ENCODE results near the gene SULT4A1. TPM values are rescaled to one million over a fixed set of nuclear protein-coding genes. Genes with fewer than 3 reads are reported as not detected.
A peak's percentile ranks its signal among the peaks of the same experiment; 100 is the strongest.
"Not testable (repeated sequence)": the region's sequence is repeated elsewhere in the genome, so short reads cannot be mapped to it uniquely, and the experiment has no call there.

Gene SULT4A1
- total RNA-seq, 2 donors from 2014 or later: 0.26 TPM; not detected in 1

DNA sequence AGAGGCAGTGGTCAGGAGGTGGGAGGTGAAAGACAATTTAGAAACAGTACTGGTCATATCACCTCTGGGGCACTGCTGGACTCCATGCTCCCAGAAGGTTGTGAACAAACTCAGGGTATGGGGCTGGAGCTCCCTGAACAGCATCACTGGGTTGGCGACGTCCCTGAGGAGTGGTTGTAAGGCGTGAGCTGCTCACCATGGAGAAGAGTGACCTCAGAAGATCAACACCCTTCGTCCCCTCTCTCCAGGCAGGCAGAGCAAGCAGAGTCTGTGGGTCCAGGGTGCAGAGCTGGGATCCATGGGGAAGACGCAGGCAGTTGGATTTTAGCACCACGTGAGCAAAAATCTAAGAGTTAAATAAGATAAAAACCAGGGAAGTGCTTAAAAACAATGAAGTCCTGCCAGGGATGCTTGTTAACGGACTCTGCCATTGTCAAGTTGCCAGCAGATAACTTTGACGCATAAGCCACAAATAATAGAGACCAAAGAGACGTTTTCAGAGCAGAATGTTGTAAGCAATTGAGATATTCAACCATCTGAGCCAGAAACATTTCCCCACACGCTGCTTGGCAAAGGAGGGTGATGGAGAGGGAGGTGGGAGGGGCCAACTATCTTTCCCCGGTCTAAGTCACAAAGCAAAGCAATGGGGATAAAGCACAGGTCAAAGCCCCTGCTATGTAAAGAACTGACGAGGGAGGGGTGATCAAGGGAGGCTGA, 15.9 kb upstream of the SULT4A1 start:
- 33 to 39% methylated on average over 9 to 12 of the region's 12 CpGs for WGBS, 2 donors
- H3K27me3 ChIP-seq: no peaks in the 10 kb centered on the region
- intact Hi-C loops (cut with DNase I): no loop called here

DNA sequence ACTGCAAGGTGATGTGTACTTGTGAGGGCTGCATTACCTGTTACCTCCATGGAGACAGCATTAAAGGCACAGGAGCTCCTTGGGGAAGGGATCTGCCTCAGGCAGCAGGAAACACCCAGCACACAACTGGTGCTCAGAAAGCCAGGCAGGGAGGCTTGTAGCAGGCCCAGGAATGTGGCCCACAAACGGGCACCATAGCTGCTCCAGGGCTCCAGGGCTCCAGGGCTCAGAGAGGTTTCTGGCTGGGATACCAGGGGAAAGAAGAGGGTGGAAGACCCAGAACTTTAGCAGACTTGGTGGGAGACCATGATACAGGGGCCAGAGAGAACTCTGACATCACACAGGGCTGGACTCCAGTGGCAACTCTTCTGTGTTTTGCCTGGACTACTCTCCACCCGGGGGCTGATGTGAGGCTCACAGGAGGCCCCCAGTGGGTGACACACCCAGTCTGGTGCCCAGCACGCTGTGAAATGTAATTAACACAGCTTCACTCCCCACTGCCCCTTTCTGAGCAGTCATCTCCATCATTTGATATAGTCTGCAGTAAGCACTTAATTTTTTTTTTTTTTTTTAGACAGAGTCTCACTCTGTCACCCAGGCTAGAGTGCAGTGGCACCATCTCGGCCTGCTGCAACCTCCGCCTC, 14.7 kb upstream of the SULT4A1 start:
- no peak overlapping the region for H3K27ac ChIP-seq
- H3K4me1 ChIP-seq: peaks cover 6% of the 10 kb centered on the region
- ATAC-seq: no peak
- no peaks in the 10 kb centered on the region for H3K27me3 ChIP-seq
- no peak overlapping the region for H3K4me3 ChIP-seq
- TF ChIP-seq, protein P1, sequence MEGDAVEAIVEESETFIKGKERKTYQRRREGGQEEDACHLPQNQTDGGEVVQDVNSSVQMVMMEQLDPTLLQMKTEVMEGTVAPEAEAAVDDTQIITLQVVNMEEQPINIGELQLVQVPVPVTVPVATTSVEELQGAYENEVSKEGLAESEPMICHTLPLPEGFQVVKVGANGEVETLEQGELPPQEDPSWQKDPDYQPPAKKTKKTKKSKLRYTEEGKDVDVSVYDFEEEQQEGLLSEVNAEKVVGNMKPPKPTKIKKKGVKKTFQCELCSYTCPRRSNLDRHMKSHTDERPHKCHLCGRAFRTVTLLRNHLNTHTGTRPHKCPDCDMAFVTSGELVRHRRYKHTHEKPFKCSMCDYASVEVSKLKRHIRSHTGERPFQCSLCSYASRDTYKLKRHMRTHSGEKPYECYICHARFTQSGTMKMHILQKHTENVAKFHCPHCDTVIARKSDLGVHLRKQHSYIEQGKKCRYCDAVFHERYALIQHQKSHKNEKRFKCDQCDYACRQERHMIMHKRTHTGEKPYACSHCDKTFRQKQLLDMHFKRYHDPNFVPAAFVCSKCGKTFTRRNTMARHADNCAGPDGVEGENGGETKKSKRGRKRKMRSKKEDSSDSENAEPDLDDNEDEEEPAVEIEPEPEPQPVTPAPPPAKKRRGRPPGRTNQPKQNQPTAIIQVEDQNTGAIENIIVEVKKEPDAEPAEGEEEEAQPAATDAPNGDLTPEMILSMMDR (IDR thresholded peaks at IDR 0.05): no peak
- TF ChIP-seq POLR2A (IDR thresholded peaks at IDR 0.05): no peak
- H3K36me3 ChIP-seq (replicated peaks in 1 of 2; ENCODE audit: insufficient read depth in 1 of 2, low read depth in 2 of 2): no peaks in the 10 kb centered on the region
- peak in 1 of 4 donors; percentile 0 for DNase-seq
- WGBS, 2 donors: 50 to 55% methylated on average over 5 of the region's 5 CpGs
- intact Hi-C loops (cut with DNase I): no loop called here
- no peaks in the 10 kb centered on the region for H3K9me3 ChIP-seq

More for the DNA sequence above, 15.9 kb upstream of the SULT4A1 start:
- no peak overlapping the region for H3K27ac ChIP-seq
- no peaks in the 10 kb centered on the region for H3K9me3 ChIP-seq
- H3K36me3 ChIP-seq (replicated peaks in 1 of 2; ENCODE audit: insufficient read depth in 1 of 2, low read depth in 2 of 2): no peaks in the 10 kb centered on the region
- DNase-seq (peak in 1 of 4 donors; percentile 1), ATAC-seq (no peak)
- H3K4me1 ChIP-seq: peaks cover 6% of the 10 kb centered on the region
- no peak for TF ChIP-seq POLR2A (IDR thresholded peaks at IDR 0.05)
- TF ChIP-seq, protein P1 (IDR thresholded peaks at IDR 0.05): no peak
- no peak overlapping the region for H3K4me3 ChIP-seq

DNA sequence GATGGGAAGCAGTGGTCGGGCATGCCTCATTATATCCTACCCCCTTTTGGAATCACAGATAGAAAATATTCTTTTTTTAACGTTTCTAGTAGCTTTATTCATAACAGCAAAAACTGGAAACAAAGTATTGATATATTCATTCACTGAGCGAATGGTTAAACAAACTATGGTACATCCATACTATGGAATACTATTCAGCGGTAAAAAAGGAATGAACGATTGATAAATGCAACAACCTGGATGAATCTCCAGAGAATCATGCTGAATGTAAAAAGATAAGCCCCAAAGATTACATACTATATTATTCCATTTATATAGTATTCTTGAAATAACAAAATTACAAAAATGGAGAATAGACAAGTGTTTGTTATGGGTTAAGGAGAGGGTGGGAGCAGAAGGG, 7.5 kb upstream of the SULT4A1 start:
- Histone ChIP-seq H3K4me1 (no peaks in the 10 kb centered on the region), H3K4me3 (no peak overlapping the region), H3K36me3 (replicated peaks in 1 of 2; ENCODE audit: insufficient read depth in 1 of 2, low read depth in 2 of 2) (no peaks in the 10 kb centered on the region), H3K27me3 (no peaks in the 10 kb centered on the region), H3K9me3 (no peaks in the 10 kb centered on the region), H3K27ac (no peak overlapping the region)
- 75 to 79% methylated on average over 5 of the region's 5 CpGs for WGBS, 2 donors
- intact Hi-C loops (cut with DNase I): no loop called here
- ATAC-seq (no peak), DNase-seq (no peak)
- TF ChIP-seq, protein P1 (IDR thresholded peaks at IDR 0.05): no peak
- no peak for TF ChIP-seq POLR2A (IDR thresholded peaks at IDR 0.05)

DNA sequence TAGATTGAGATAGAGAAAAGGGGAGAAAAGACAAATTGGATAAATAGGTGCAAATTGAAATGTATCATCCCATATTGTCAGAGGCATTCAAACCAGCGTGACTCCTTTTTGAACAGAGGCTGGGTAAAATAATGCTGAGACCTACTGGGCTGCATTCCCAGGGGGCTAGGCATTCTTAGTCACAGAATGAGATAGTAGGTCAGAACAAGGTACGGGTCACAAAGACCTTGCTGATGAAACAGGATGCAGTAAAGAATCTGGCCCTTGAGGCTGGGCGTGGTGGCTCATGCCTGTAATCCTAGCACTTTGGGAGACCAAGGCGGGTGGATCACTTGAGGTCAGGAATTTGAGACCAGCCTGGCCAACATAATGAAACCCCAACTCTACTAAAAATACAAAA, 6.7 kb upstream of the SULT4A1 start:
- intact Hi-C loops (cut with DNase I); ATAC-seq: not testable (repeated sequence)
- WGBS, 2 donors: 69 to 73% methylated on average over 4 of the region's 4 CpGs

DNA sequence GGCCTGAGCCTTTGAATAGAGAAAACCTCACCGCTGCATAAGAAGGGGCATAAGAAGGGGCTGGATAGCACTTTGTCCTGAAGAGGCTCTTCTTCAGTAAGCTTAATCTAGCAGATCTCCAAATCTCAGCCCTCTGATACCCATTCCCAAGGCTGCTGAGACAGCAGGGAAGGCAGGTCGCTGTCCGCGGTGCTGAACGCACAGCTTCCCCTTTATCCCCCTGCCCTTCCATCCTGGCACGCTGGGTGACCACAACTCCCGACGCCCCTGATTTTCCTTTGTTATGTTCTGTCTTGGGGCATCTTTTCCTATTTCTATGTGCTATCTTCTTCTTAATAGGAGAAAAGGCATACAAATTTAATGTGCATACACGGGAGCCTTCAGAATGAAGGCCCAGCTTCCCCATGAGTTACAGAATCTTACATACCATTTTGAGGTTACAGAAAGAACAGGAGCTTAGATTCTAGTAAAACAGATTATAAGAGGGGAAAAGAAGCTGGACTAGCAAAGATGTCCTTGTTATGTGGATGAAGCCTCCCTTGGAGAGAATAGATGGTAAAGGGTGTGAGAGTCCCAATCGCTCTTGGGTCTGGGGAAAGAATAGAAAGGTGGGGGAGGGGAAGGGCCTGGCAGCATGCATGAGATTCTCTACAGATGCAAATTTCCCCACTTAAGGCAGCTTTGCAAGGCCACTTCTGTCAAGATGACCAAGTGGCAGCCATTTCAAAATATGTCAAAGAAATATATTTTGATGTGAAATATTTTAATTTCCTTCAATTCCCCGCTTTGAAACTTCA, 5.7 kb upstream of the SULT4A1 start:
- Histone ChIP-seq H3K9me3 (no peaks in the 10 kb centered on the region), H3K4me1 (no peaks in the 10 kb centered on the region), H3K27me3 (peaks cover 0 to 13% of the 10 kb centered on the region in 2 donors), H3K4me3 (no peak overlapping the region), H3K27ac (no peak overlapping the region), H3K36me3 (replicated peaks in 1 of 2; ENCODE audit: insufficient read depth in 1 of 2, low read depth in 2 of 2) (no peaks in the 10 kb centered on the region)
- WGBS, 2 donors: 5 to 10% methylated on average over 11 of the region's 11 CpGs
- ATAC-seq (no peak), DNase-seq (peak; percentile 35 to 68 (median 50))
- TF ChIP-seq, protein P1 (IDR thresholded peaks at IDR 0.05): no peak
- no peak for TF ChIP-seq POLR2A (IDR thresholded peaks at IDR 0.05)
- intact Hi-C loops (cut with DNase I): no loop called here

More for the DNA sequence above, 6.7 kb upstream of the SULT4A1 start:
- not testable (repeated sequence) for H3K4me1 ChIP-seq; H3K9me3 ChIP-seq; H3K36me3 ChIP-seq (replicated peaks in 1 of 2; ENCODE audit: insufficient read depth in 1 of 2, low read depth in 2 of 2); DNase-seq; H3K4me3 ChIP-seq; H3K27me3 ChIP-seq; H3K27ac ChIP-seq

Measured in body of pancreas (tissue), 4 donors.